Measurements from ENCODE around the gene CATSPERZ. TPM values are rescaled to one million over a fixed set of nuclear protein-coding genes. Genes with fewer than 3 reads are reported as not detected.
A peak's percentile ranks its signal among the peaks of the same experiment; 100 is the strongest.

Gene CATSPERZ
- total and polyA plus RNA-seq, 9 of the 15 experiments (the other 6 are each of a cell fraction or from before 2014, with no cell fraction given), result 0.86 to 8.5 (median 3.5) TPM

- no peak for TF ChIP-seq HDAC3 (IDR thresholded peaks at IDR 0.05; ENCODE audit: borderline replicate concordance, partially characterized antibody)
- no peak for TF ChIP-seq NCOA4 (IDR thresholded peaks at IDR 0.05; ENCODE audit: partially characterized antibody)
- TF ChIP-seq SMARCE1 (IDR thresholded peaks at IDR 0.05), result no peak
- no peak for TF ChIP-seq PRPF4 (IDR thresholded peaks at IDR 0.05; ENCODE audit: insufficient read depth, low read depth, low read length, poor library complexity, severe bottlenecking)
- no peak for TF ChIP-seq MLX (CRISPR knock-in tag; conservative IDR thresholded peaks at IDR 0.05)
- peak; percentile 71 to 78 for TF ChIP-seq MAZ (CRISPR knock-in tag; conservative IDR thresholded peaks at IDR 0.05 in 1 of 2, IDR thresholded peaks at IDR 0.05 in 1 of 2)
- no peak for TF ChIP-seq ZKSCAN8 (CRISPR knock-in tag; IDR thresholded peaks at IDR 0.05)
- TF ChIP-seq TARDBP (IDR thresholded peaks at IDR 0.05), result no peak
- TF ChIP-seq PREB (CRISPR knock-in tag; IDR thresholded peaks at IDR 0.05), result no peak
- TF ChIP-seq BCLAF1 (IDR thresholded peaks at IDR 0.05; ENCODE audit: borderline replicate concordance in 1 of 2, control insufficient read depth in 1 of 2, low read depth in 2 of 2, low read length in 1 of 2), result no peak
- TF ChIP-seq ZNF644 (tag; IDR thresholded peaks at IDR 0.05; ENCODE audit: low read depth), result no peak
- 0 out of 2 replicates have a peak, but pooled peaks have one; percentile 3 for TF ChIP-seq HCFC1 (IDR thresholded peaks at IDR 0.05; ENCODE audit: low read depth, low read length)
- no peak for TF ChIP-seq ZNF77 (CRISPR knock-in tag; IDR thresholded peaks at IDR 0.05)
- peak; percentile 67 for TF ChIP-seq MYC (IDR thresholded peaks at IDR 0.05; ENCODE audit: low read depth, low read length)
- TF ChIP-seq MYC (CRISPR knock-in tag; IDR thresholded peaks at IDR 0.05; ENCODE audit: borderline replicate concordance, low read depth), result no peak
- TF ChIP-seq ZNF143 (CRISPR knock-in tag; IDR thresholded peaks at IDR 0.05), result no peak
- no peak for TF ChIP-seq U2AF1 (optimal IDR thresholded peaks at IDR 0.05; ENCODE audit: low read depth, low read length)
- no peak for TF ChIP-seq ZNF512 (tag; IDR thresholded peaks at IDR 0.05)
Measured at GRCh38 chr11:64251016-64251752, 49.0 kb upstream of the CATSPERZ start, which contains the start of gene PLCB3 (continued).
